GM12872 (cell line): ENCODE results near the gene CALY.

ENCODE experiments used
- CTCF ChIP-seq: IDR thresholded peaks from 3 replicates; pipeline ENCODE4 v1.5.1; 2011; ENCODE audit warnings: low read depth, mild to moderate bottlenecking, low read length, moderate library complexity; ENCODE audit not compliant: insufficient read depth

Gene CALY

GRCh38 chr10:133309100-133309719 is 27.5 kb downstream of the CALY start:
- TF ChIP-seq CTCF = no peak

GRCh38 chr10:133308421-133309099 is 28.1 kb downstream of the CALY start, which contains the start of the genes TUBGCP2 and ZNF511:
Gene TUBGCP2, minus strand, starts transcription at chr10:133308872. Its CDS starts 5,931 bp downstream, at chr10:133302941.
Gene ZNF511, plus strand, starts transcription at chr10:133308914. Its CDS starts 30 bp downstream, at chr10:133308944.
- TF ChIP-seq CTCF = 0 out of 3 replicates have a peak, but pooled peaks have one; percentile 5

- peak; percentile 88 for TF ChIP-seq CTCF
Observed at GRCh38 chr10:133307776-133308420, 28.8 kb downstream of the CALY start.

- TF ChIP-seq CTCF = no peak
Observed at GRCh38 chr10:133306941-133307379, 29.7 kb downstream of the CALY start.

GRCh38 chr10:133306097-133306476 is 30.6 kb downstream of the CALY start:
- no peak for TF ChIP-seq CTCF

GRCh38 chr10:133303206-133303605 is 33.5 kb downstream of the CALY start:
- no peak for TF ChIP-seq CTCF

GRCh38 chr10:133302230-133302629 is 34.5 kb downstream of the CALY start:
- no peak for TF ChIP-seq CTCF
